Measurements from ENCODE around the gene PHKA2.

Gene PHKA2

GRCh38 chrX:18887177-18887824 lies 96.6 kb downstream of the PHKA2 start:
- no peak for DNase-seq

DNA sequence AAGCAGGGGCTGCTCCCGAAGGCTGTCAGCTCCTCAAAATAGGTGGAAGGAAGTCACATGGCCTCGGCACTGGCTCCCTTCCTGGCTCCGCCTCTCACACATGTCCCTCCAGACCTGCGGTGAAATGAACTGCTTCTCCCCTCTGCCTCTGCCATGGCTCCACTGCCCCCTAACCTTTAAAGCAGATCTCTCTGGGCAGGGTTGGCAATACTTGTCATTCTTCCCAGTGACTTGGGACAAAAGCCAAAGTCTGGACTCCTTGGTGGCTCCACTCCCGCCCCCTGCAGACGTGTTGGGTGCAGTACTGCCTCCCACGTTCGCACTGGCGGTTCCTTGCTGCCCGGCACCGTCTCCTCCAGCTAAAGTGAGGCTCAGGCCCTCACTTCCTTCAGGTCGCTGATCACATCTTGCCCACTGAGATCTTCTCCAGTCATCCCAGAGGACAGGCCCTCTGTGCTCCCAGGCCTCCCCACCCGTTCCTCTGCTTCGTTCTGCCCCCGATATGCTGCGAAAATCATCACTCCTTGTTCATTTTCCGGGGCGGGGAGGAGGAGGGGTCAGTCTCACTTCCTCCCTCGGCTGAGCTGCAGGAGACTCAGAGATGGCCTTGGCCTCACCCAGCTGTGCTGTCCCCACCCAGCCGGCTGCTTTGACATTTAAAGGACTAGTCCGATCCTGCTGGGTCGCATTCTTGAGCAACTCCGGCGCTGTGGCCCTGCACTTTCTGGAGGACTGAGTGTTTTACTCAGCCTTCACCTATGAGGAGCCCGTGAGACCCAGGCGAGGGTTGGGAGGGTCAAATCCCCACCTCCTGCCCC lies 97.4 kb downstream of the PHKA2 start:
- peak; percentile 10 for DNase-seq

GRCh38 chrX:18886005-18886343 lies 97.9 kb downstream of the PHKA2 start:
- DNase-seq = no peak

DNA sequence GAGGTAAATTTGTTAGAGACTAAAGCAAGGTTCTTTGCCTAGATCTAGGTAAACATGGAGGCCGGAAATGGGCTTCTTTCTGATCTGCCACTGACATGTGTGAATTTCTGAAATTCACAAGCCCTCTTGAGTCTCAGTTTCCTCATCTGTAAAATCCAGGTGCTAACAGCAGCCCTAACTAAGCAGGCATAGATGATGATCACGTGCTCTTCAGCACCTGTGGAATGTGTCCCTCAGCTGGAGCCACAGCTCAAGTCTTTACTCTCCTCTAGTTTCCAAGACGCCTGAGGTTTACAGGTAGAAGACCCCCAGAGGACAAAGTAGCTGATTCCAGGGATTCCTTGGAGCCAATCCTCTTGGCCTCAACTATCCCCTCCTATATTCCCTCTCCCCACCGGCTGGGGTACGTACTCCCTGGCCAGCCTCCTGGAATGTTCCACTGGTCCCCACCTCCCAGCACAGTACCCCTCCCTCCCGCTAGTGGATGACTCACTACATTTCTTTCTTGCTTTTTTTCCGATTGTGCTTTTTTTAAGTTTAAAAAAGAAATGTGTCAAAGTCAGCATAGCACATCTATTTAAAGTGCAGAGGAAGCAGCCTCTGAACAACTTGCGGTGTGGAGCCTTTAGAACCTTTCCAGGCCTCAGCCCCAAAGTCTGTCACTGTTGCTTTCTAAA lies 98.4 kb downstream of the PHKA2 start:
- DNase-seq = no peak

GRCh38 chrX:18884916-18885315 lies 99.0 kb downstream of the PHKA2 start:
- no peak for DNase-seq

- no peak for DNase-seq
Observed at GRCh38 chrX:18883961-18884765, 99.8 kb downstream of the PHKA2 start.

DNA sequence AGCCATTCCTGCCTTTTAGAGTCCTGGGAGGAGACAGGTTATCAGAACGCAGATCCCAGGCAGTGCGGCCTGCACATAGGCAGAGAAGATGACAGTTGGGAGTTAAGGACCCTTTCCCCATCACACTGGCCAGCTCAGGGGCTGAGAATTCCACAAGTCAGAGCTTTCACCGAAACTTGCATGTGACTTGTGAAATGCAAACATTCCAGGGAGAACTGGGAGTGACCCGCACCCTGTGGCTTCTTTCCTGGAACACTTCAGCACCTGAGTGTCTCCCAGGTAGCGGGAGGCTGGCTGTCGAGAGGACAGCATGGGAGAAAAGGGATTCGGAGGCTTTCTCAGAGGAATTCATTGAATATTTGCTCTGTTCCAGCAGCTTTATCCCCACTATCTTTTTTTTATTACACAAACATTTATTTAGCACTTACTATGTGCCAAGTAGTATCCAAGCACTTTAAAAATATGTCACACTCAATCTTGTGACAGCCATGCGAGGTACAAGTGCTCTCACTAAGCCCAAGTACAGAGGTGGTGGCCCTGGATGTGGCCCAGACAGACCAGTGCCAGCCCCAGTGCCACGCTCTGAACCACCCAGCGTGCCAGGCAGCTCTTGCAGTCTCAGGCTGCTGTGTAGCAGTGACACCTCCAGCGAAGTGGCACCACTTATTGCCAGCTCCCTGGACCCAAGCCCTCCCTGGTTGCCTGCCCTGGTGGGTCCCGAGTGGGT lies 100.5 kb downstream of the PHKA2 start:
- DNase-seq = no peak

- DNase-seq = no peak
Observed at GRCh38 chrX:18879144-18879543, 104.8 kb downstream of the PHKA2 start.

- DNase-seq = peak; percentile 60
Observed at GRCh38 chrX:18877469-18877868, 106.4 kb downstream of the PHKA2 start.

GRCh38 chrX:18875256-18875878 lies 108.5 kb downstream of the PHKA2 start:
- no peak for DNase-seq

- DNase-seq = no peak
Observed at GRCh38 chrX:18874560-18875255, 109.2 kb downstream of the PHKA2 start.

DNA sequence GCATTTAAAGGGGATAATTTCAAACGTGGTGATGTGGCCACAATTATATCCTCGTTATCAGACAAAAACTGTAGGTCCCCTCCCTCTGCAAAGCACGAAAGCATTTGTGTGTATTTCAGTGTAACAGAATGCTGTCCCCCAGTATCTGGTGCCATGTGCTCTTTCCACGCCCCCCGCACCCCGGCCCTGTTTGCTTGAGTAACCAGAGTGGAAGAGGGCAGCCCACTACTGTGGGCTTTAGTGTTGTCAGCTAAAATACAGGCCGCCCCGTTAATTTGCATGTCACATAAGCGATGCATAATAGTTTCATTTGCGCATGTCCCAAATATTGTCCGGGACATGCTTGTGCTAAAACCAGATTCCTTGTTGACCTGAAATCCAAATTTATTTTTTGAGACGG lies 110.1 kb downstream of the PHKA2 start:
- no peak for DNase-seq

DNA sequence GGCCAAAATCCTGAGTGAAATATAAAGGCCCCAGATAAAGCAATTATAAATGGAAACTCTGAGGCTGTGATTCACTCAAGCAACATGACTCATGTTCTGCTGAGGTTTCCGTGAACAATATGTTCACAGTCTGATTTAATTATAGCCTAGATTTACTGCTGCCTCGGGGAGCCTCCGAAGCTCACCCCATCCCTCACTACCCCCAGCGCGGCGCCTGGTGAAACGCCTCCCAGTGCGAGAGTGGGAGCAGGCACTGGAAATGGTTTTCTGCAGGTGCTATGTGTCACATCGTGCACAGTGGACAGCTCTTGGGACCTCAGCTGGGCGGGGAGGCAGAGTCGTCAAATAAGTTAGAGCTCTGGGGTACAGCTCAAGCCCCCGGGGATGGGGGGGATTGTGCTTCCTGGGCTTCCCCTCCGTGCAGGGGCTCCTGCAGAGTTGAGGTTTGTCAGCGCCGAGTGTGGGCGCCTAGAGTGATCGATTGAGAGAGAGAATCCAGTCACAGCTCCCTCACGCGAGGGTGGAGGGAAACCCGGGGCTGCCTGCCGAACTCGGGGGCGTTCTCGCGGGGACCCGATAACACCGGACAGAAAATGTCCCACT lies 110.6 kb downstream of the PHKA2 start:
- peak; percentile 7 for DNase-seq

- DNase-seq = no peak
Observed at GRCh38 chrX:18872621-18873020, 111.3 kb downstream of the PHKA2 start.

GRCh38 chrX:18871970-18872369 lies 111.9 kb downstream of the PHKA2 start:
- no peak for DNase-seq

DNA sequence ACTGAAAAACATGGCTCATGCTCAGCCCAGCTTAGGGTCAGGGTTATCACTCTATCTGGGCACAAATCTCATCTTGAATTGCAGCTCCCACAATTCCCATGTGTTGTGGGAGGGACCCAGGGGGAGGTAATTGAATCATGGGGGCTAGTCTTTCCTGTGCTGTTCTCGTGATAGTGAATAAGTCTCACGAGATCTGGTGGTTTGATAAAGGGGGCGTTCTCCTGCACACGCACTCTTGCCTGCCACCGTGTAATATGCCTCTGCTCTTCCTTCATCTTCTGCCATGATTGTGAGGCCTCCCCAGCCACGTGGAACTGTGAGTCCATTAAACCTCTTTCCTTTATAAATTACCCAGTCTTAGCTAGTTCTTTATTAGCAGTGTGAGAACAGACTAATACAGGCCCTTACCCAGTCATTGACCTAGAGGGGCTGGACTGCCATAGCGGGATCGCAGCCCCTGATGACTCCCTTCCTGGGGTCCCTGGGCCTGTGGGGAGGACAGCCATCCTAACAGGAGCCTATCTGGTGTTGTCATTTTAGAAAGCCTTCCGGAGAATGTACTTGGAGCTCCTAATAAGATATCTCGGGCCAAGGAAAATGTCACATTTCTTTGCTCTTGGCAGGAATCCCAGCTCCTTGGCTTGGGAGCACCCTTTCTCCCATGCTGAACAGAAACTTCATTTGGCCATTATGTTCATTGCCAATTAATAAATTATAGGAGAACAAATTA lies 112.6 kb downstream of the PHKA2 start:
- no peak for DNase-seq

DNA sequence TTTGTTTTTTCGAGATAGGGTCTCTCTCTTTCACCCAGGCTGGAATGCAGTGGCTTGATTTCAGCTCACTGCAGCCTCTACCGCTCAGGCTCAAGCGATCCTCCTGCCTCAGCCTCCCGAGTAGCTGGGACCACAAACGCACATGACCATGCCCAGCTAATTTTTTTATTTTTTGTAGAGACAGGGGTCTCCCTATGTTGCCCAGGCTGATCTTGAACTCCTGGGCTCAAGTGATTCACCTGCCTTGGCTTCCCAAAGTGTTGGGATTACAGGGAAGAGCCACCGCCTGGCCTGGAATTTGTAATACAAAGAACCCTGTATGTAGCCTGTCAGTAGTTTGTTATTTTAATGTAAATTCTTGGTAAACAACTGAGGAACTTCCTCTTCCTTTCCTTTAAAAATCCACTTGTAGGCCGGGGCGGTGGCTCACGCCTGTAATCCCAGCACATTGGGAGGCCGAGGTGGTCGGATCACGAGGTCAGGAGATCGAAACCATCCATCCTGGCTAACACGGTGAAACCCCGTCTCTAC lies 119.5 kb downstream of the PHKA2 start:
- DNase-seq = no peak

GRCh38 chrX:18861511-18861910 lies 122.4 kb downstream of the PHKA2 start:
- DNase-seq = no peak

- DNase-seq = no peak
Observed at GRCh38 chrX:18856645-18856997, 127.3 kb downstream of the PHKA2 start.

Data from NCI-H1417 treated with DMSO at 0.1 percent for 48 hours (cell line).